GM10248 (cell line): Measurements from ENCODE around the gene KCNA1.

Experiments
- CTCF ChIA-PET: fragments of 300-600 bp; sonication (Branson Sonifier 250); formaldehyde crosslinking; extraction: SDS; loops from one replicate; lab custom pipeline; 2021; ENCODE audit warnings: antibody characterized with exemption; lab: Yijun Ruan, JAX
- POLR2A ChIA-PET: fragments of 350-650 bp; sonication (Branson Sonifier 250); formaldehyde crosslinking; extraction: SDS; loops from one replicate; lab custom pipeline; 2020; ENCODE audit warnings: antibody characterized with exemption; lab: Yijun Ruan, JAX
- DNase-seq: peaks from one replicate; pipeline ENCODE4 v3.0.0; 2012; ENCODE audit errors: extremely low spot score
- CTCF ChIP-seq: IDR thresholded peaks from 2 replicates; pipeline ENCODE4 v1.5.1; 2012; ENCODE audit warnings: mild to moderate bottlenecking, low read depth; ENCODE audit errors: extremely low read depth, missing control alignments, control extremely low read depth

KCNA1 gene

GRCh38 chr12:4891866-4892265 lies 17.8 kb upstream of the KCNA1 start:
- no peak for TF ChIP-seq CTCF
- ChIA-PET CTCF (interaction anchor here (1.2 to 1.7 kb wide), 2 partner anchors 34 to 36 kb away, joined by 5 to 6 read pairs; no protein-coding TSS in a partner anchor), POLR2A (no interaction called here)
- no peak for DNase-seq

GRCh38 chr12:4892418-4892817 lies 17.3 kb upstream of the KCNA1 start:
- POLR2A ChIA-PET = no interaction called here
- CTCF ChIA-PET = interaction anchor here (1.2 to 1.7 kb wide), 2 partner anchors 35 to 37 kb away, joined by 5 to 6 read pairs; no protein-coding TSS in a partner anchor
- no peak for DNase-seq
- TF ChIP-seq CTCF = no peak

- CTCF ChIA-PET = no interaction called here
- POLR2A ChIA-PET = no interaction called here
- TF ChIP-seq CTCF = no peak
- DNase-seq = no peak
Measured at GRCh38 chr12:4894019-4894418, 15.7 kb upstream of the KCNA1 start.

- DNase-seq = peak; percentile 20
- ChIA-PET CTCF (interaction anchor here (1.4 to 3.7 kb wide), 2 partner anchors 9 to 20 kb away, joined by 4 to 20 read pairs; partner anchors contain the start of gene KCNA1), POLR2A (no interaction called here)
- TF ChIP-seq CTCF = peak; percentile 51
Measured at GRCh38 chr12:4899364-4899763, 10.3 kb upstream of the KCNA1 start.

- no peak for TF ChIP-seq CTCF
- no peak for DNase-seq
- CTCF ChIA-PET = interaction anchor here (1.1 to 3.5 kb wide), 2 partner anchors 8 to 11 kb away, joined by 4 to 18 read pairs; partner anchors contain the start of gene KCNA1
- POLR2A ChIA-PET = no interaction called here
Measured at GRCh38 chr12:4900327-4900726, 9.4 kb upstream of the KCNA1 start.

GRCh38 chr12:4905316-4905715 lies 4.4 kb upstream of the KCNA1 start:
- no peak for DNase-seq
- TF ChIP-seq CTCF = no peak
- ChIA-PET CTCF (interaction anchor here (1.0 to 12.3 kb wide), 3 partner anchors 33 to 118 kb away, joined by 3 to 119 read pairs (median 3); no protein-coding TSS in a partner anchor), POLR2A (no interaction called here)
